HG03565 (cell line): ENCODE data around the gene NEK4.

Source experiments
- ATAC-seq: cut with Tn5 transposase; IDR thresholded peaks from one replicate; pipeline ENCODE4 v1.9.1; 2021; ENCODE audit warnings: mild to moderate bottlenecking, moderate library complexity; ENCODE audit not compliant: unreplicated experiment

Gene NEK4

GRCh38 chr3:52793702-52794611, 23.2 kb upstream of the NEK4 start:
- ATAC-seq = no peak

- no peak for ATAC-seq
Measured at GRCh38 chr3:52792961-52793695, 22.4 kb upstream of the NEK4 start.

GRCh38 chr3:52792413-52792812, 21.7 kb upstream of the NEK4 start:
- ATAC-seq = no peak

- no peak for ATAC-seq
Measured at GRCh38 chr3:52791928-52792327, 21.2 kb upstream of the NEK4 start.

- no peak for ATAC-seq
Measured at GRCh38 chr3:52791366-52791765, 20.6 kb upstream of the NEK4 start.

- no peak for ATAC-seq
Measured at GRCh38 chr3:52790741-52791140, 20.0 kb upstream of the NEK4 start.

GRCh38 chr3:52790337-52790736, 19.6 kb upstream of the NEK4 start:
- ATAC-seq = no peak

- ATAC-seq = no peak
Measured at GRCh38 chr3:52789746-52790040, 19.0 kb upstream of the NEK4 start.

- ATAC-seq = no peak
Measured at GRCh38 chr3:52788890-52789745, 18.4 kb upstream of the NEK4 start.

- ATAC-seq = no peak
Measured at GRCh38 chr3:52787672-52788625, 17.2 kb upstream of the NEK4 start.

- ATAC-seq = no peak
Measured at GRCh38 chr3:52787246-52787645, 16.5 kb upstream of the NEK4 start.

GRCh38 chr3:52786330-52787215, 15.8 kb upstream of the NEK4 start:
- ATAC-seq = no peak

- no peak for ATAC-seq
Measured at GRCh38 chr3:52784931-52785590, 14.3 kb upstream of the NEK4 start.

- no peak for ATAC-seq
Measured at GRCh38 chr3:52784021-52784621, 13.4 kb upstream of the NEK4 start.

- no peak for ATAC-seq
Measured at GRCh38 chr3:52783211-52783555, 12.4 kb upstream of the NEK4 start.

GRCh38 chr3:52782412-52783210, 11.9 kb upstream of the NEK4 start:
- no peak for ATAC-seq

GRCh38 chr3:52781741-52782140, 11.0 kb upstream of the NEK4 start:
- ATAC-seq = no peak
